Loucy (cell line): ENCODE results near the gene PGP.

Experiments
- CTCF ChIP-seq: fragments of 200-600 bp; sonication (generic); conservative IDR thresholded peaks from 2 replicates; pipeline ENCODE4 v1.5.1; 2014; ENCODE audit warnings: mild to moderate bottlenecking, antibody characterized with exemption, low read length
- EZH2phosphoT487 ChIP-seq: fragments of 200-600 bp; IDR thresholded peaks from 2 replicates; pipeline ENCODE4 v1.6.1; 2018; ENCODE audit warnings: antibody characterized with exemption, mild to moderate bottlenecking, moderate library complexity, borderline replicate concordance

- no peak for TF ChIP-seq CTCF
- no peak for TF ChIP-seq EZH2phosphoT487
Observed at GRCh38 chr16:2216330-2216729, 1.7 kb upstream of the PGP start.
